Kidney (tissue), 14 donors: ENCODE measurements around the gene ITGBL1. TPM values are rescaled to one million over a fixed set of nuclear protein-coding genes. Genes with fewer than 3 reads are reported as not detected.

Source experiments
- DNase-seq, 5 donors: peaks; one replicate each; pipeline ENCODE4 v3.0.0-alpha.2; 2013 to 2020
- FAIRE-seq: peaks from 2 replicates; lab custom pipeline; 2012; peaks lifted over from hg19 to GRCh38; lab: Jason Lieb, UNC
- H3K27ac ChIP-seq, 2 donors: one replicate each; pipeline ENCODE4 v1.7.0; 2013; ENCODE audit warnings: low read depth in 2 of 2, low read length in 2 of 2, inconsistent platforms in 1 of 2
- H3K27me3 ChIP-seq: one replicate; pipeline ENCODE4 v1.7.1; 2013; ENCODE audit warnings: low read length, inconsistent platforms; ENCODE audit not compliant: control insufficient read depth, insufficient read depth
- H3K36me3 ChIP-seq, 3 donors: one replicate each; pipeline versions ENCODE4 v1.7.0 to v1.7.1; 2013; ENCODE audit warnings: low read length in 3 of 3, control low read depth in 1 of 3, inconsistent platforms in 1 of 3; ENCODE audit not compliant: insufficient read depth in 3 of 3, control insufficient read depth in 2 of 3
- H3K4me1 ChIP-seq, 3 donors: one replicate each; pipeline versions ENCODE4 v1.7.0 to v1.7.1; 2013; ENCODE audit warnings: low read length in 3 of 3, inconsistent platforms in 1 of 3, low read depth in 1 of 3; ENCODE audit not compliant: control insufficient read depth in 2 of 3, insufficient read depth in 2 of 3
- H3K4me3 ChIP-seq, 3 donors: one replicate each; pipeline versions ENCODE4 v1.7.0 to v1.8.1; 2013; ENCODE audit warnings: low read length in 3 of 3, control low read depth in 1 of 3, inconsistent platforms in 1 of 3
- H3K9ac ChIP-seq, 3 donors: one replicate each; pipeline versions ENCODE4 v1.7.0 to v1.7.1; 2013; ENCODE audit warnings: low read length in 3 of 3, control low read depth in 1 of 3, inconsistent platforms in 1 of 3
- H3K9me3 ChIP-seq, 3 donors: one replicate each; pipeline versions ENCODE4 v1.7.0 to v1.7.1; 2013; ENCODE audit warnings: low read length in 3 of 3, control low read depth in 1 of 3, inconsistent platforms in 1 of 3; ENCODE audit not compliant: control insufficient read depth in 2 of 3, insufficient read depth in 1 of 3
- CTCF ChIP-seq: IDR thresholded peaks from 3 replicates; pipeline ENCODE4 v1.5.1; 2012; ENCODE audit warnings: mild to moderate bottlenecking, moderate library complexity, borderline replicate concordance; ENCODE audit not compliant: insufficient read depth; ENCODE audit errors: extremely low read depth
- intact Hi-C: fragments of 100-400 bp; cut with DNase I; formaldehyde crosslinking; loops from one replicate; pipeline ENCODE4 v1.11.1; 2022
- polyA plus RNA-seq: library from polyadenylated mRNA; stranded (reverse); fragments of 350-450 nt; fragmentation: Illumina TruSeq; extraction: RNeasy Lipid Tissue Mini Kit (QIAGEN cat#74804); gene quantifications from one replicate; pipeline ENCODE4 v1.2.3, GENCODE V29; 2014; ENCODE audit warnings: low read depth, low replicate concordance; ENCODE audit not compliant: insufficient read depth
- total RNA-seq: library from RNA; stranded (reverse); fragmentation: NEBNext Ultra II Directional; extraction: Animal tissue kit (Norgen Biotek cat#: 25700); gene quantifications from one replicate; pipeline ENCODE4 v1.2.1, GENCODE V29; 2021
- donor health status: control.
- donor health status: control.
- donor health status: control.
- donor health status: control.
- donor health status: control.
- donor health status: DM: yes; HTN: yes; CAD: no.
- donor health status: Normal renal cell carcinoma (clear cell type).

The ITGBL1 gene
- total and polyA plus RNA-seq, 2 donors from 2014 or later, result 1.4 to 7.7 TPM

- no peak overlapping the region for H3K27ac ChIP-seq
- DNase-seq (no peak), FAIRE-seq (no peak)
- H3K4me1 ChIP-seq, result no peaks in the 10 kb centered on the region
- H3K27me3 ChIP-seq, result no peaks in the 10 kb centered on the region
- H3K4me3 ChIP-seq, result no peak overlapping the region
- intact Hi-C loops, result no loop called here
- no peaks in the 10 kb centered on the region for H3K9me3 ChIP-seq
- H3K36me3 ChIP-seq, result no peaks in the 10 kb centered on the region
- H3K9ac ChIP-seq, result no peak overlapping the region
- TF ChIP-seq CTCF, result no peak
These were observed 274.6 kb downstream of the ITGBL1 start for GRCh38 chr13:101727118-101727517.

DNA sequence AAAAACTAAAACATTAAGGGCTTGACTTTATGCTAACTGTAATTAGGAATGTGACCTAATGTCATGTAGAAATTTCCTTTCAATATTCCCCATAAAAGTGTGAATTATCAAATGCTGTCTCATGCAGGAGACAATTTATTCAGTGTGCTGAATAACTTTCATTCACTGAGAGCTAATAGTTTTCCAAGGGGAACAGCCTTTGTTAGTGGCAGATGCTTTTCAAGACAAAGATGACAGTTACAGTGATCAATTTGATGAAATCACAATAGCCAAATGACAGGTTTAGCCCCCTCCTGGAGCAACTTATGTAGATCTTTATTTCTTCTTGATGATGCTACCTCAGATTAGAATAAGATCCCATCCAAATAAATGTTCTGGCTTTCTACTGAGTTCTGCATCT is 275.5 kb downstream of the ITGBL1 start:
- no peak overlapping the region for H3K9ac ChIP-seq
- no peaks in the 10 kb centered on the region for H3K9me3 ChIP-seq
- no peak for DNase-seq
- no peaks in the 10 kb centered on the region for H3K36me3 ChIP-seq
- H3K4me3 ChIP-seq, result no peak overlapping the region
- no peak for TF ChIP-seq CTCF
- FAIRE-seq, result no peak
- no peak overlapping the region for H3K27ac ChIP-seq
- H3K4me1 ChIP-seq, result no peaks in the 10 kb centered on the region
- H3K27me3 ChIP-seq, result no peaks in the 10 kb centered on the region
- intact Hi-C loops, result no loop called here

- Histone ChIP-seq H3K9ac (no peak overlapping the region), H3K4me1 (no peaks in the 10 kb centered on the region), H3K4me3 (no peak overlapping the region), H3K9me3 (no peaks in the 10 kb centered on the region), H3K27ac (no peak overlapping the region), H3K27me3 (no peaks in the 10 kb centered on the region), H3K36me3 (no peaks in the 10 kb centered on the region)
- intact Hi-C loops, result no loop called here
- FAIRE-seq, result no peak
- TF ChIP-seq CTCF, result no peak
- DNase-seq, result no peak
These were observed 276.1 kb downstream of the ITGBL1 start for GRCh38 chr13:101728615-101729014.

DNA sequence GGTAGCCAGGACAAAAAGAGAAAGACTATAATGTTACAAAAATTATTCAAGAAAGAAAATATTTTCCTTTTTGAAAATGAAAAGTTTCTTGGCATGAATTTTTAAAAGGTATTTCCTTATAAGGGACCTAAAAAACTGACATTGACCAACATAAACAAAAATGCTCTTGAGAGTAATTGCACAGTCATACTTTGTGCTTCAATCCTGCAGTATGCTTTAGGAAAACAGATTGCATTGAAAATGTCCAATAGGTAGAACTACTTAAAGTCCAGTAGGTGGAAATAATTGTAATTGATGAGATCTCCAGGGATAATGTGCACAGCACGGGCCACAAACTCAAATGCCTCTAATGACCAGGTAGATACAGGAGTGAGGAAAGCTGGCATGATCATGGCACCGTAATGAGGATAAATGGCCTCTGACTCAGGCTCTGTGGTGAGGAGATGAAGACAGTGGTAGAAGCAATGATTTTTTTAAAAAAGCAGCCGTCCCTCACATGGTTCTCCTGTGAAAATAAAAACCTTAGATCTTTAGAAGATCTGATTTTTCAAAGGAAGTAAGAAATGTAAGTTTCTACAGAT is 278.0 kb downstream of the ITGBL1 start:
- no peak for FAIRE-seq
- intact Hi-C loops, result no loop called here

More for the DNA sequence above, 278.0 kb downstream of the ITGBL1 start:
- no peak overlapping the region for H3K9ac ChIP-seq
- no peaks in the 10 kb centered on the region for H3K9me3 ChIP-seq
- no peaks in the 10 kb centered on the region for H3K4me1 ChIP-seq
- H3K4me3 ChIP-seq, result no peak overlapping the region
- H3K27ac ChIP-seq, result no peak overlapping the region
- H3K36me3 ChIP-seq, result no peaks in the 10 kb centered on the region
- no peak for TF ChIP-seq CTCF
- H3K27me3 ChIP-seq, result no peaks in the 10 kb centered on the region
- DNase-seq, result no peak
